Bone marrow (tissue), 2 donors: ENCODE results near the gene LHX2.

ENCODE experiments used
- DNase-seq, 2 donors: peaks; one replicate each; lab custom pipeline; 2025; lab: John Stamatoyannopoulos, UW

LHX2 gene

GRCh38 chr9:124013309-124014210 lies 2.0 kb downstream of the LHX2 start:
- no peak for DNase-seq

- no peak for DNase-seq
Observed at GRCh38 chr9:124014211-124014955, 2.8 kb downstream of the LHX2 start.

- no peak for DNase-seq
Observed at GRCh38 chr9:124014956-124015660, 3.5 kb downstream of the LHX2 start.

- no peak for DNase-seq
Observed at GRCh38 chr9:124015661-124016131, 4.1 kb downstream of the LHX2 start.

GRCh38 chr9:124016175-124017050 lies 4.8 kb downstream of the LHX2 start:
- no peak for DNase-seq

- DNase-seq: no peak
Observed at GRCh38 chr9:124017051-124017928, 5.7 kb downstream of the LHX2 start.

- no peak for DNase-seq
Observed at GRCh38 chr9:124017929-124018729, 6.6 kb downstream of the LHX2 start.

- no peak for DNase-seq
Observed at GRCh38 chr9:124018730-124019697, 7.4 kb downstream of the LHX2 start.

- no peak for DNase-seq
Observed at GRCh38 chr9:124019771-124020519, 8.4 kb downstream of the LHX2 start.

- no peak for DNase-seq
Observed at GRCh38 chr9:124020520-124021384, 9.2 kb downstream of the LHX2 start.

- no peak for DNase-seq
Observed at GRCh38 chr9:124021385-124021769, 9.8 kb downstream of the LHX2 start.

- DNase-seq: no peak
Observed at GRCh38 chr9:124022201-124023121, 10.9 kb downstream of the LHX2 start.

- DNase-seq: no peak
Observed at GRCh38 chr9:124024107-124024506, 12.5 kb downstream of the LHX2 start.

- DNase-seq: no peak
Observed at GRCh38 chr9:124029617-124030016, 18.0 kb downstream of the LHX2 start.

- no peak for DNase-seq
Observed at GRCh38 chr9:124030969-124031451, 19.4 kb downstream of the LHX2 start.
